ENCODE results near the gene CHCHD3.
"Not testable (repeated sequence)": the region's sequence is repeated elsewhere in the genome, so short reads cannot be mapped to it uniquely, and the experiment has no call there.

The CHCHD3 gene

GRCh38 chr7:132895231-132895630 lies 186.7 kb downstream of the CHCHD3 start:
- DNase-seq, result no peak

GRCh38 chr7:132893560-132893959 lies 188.3 kb downstream of the CHCHD3 start:
- DNase-seq, result no peak

DNA sequence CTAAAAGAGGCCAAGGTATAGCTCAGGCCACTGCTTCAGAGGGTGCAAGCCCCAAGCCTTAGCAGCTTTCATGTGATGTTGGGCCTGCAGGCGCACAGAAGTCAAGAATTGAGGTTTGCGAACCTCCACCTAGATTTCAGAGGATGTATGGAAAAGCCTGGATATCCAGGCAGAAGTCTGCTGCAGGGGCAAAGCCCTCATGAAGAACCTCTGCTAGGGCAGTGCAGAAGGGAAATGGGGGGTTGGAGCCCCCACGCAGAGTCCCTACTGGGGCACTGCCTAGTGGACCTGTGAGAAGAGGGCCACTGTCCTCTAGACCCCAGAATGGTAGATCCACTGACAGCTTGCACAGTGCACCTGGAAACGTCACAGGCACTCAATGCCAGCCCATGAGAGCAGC lies 189.1 kb downstream of the CHCHD3 start:
- not testable (repeated sequence) for DNase-seq

- DNase-seq, result no peak
Measured at GRCh38 chr7:132891554-132891953, 190.3 kb downstream of the CHCHD3 start.

DNA sequence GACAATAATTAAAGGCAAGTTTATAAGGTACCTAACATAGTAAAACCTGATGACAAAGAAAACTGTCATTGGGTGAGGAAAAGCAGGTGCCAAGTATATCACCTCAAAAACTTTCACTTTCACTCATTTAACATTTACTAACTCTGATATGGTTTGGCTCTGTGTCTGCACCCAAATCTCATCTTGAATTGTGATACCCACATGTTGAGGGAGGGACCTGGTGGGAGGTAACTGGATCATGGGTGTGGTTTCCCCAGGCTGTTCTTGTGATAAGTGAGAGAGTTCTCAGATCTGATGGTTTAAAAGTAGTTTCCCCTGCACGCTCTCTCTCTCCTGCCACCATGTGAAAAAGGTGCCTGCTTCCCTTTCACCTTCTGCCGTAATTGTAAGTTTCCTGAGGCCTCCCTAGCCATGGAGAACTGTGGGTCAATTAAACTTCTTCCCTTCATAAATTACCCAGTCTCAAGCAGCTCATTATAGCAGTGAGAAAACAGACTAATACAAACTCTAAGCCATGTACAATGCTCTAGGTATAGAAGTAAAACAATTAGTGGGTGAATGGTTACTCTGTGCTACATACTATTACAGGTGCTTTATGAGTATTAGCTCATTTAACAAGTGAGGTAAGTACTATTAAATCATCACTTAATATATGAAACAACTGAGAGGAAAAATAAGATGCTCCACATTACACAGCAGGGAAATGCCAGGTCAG lies 199.0 kb downstream of the CHCHD3 start:
- no peak for DNase-seq

GRCh38 chr7:132881317-132881716 lies 200.6 kb downstream of the CHCHD3 start:
- no peak for DNase-seq

DNA sequence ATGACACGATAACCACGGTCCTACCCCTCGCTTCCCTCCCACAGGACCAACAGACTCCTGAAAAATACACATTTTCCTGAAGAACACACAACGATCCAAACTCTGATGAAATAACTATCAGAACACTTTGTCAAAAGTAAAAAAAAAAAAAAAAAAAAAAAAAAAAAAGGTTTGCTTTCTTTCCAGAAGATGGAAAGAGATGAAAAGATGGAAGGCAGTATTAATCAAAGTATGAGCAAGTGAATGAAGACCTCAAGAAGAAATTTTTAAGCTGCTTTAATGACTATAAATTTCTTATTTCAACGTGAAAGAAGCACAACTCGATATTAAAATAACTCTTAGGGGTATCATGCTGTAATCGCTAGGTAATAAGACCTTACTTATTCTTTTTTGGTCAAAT lies 202.3 kb downstream of the CHCHD3 start:
- DNase-seq, result no peak

DNA sequence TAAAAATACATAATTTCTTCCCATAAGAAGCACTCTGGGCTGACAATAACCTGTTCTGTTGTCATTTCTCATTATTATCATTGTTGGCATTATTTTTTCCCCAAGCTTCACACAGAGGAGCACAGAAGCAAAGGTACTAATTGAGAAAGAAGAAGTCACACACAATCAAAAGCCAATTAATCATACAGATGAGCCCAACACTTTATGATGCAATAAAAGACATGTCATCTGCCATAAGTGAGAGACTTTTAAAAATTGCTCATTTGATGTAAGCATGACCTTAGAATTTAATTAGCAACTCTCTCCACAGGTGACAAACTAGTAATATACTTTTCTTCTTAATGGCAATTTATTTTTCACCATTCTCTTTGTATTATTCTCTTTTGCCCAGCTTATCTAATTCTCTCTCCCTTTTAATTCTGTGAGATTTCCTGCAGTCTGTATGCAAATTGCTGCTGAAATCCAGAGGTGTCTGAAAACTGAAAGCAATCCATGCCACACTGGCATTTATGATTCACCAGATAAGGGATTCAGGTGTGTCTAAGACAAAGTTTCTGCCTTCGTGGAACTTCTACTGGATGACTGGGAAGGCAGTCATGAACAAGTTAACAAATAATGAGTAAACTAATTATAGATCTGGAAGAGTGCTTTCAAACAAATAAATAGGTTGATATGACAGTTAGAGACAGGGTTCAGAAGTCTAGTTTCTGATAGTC lies 203.5 kb downstream of the CHCHD3 start:
- DNase-seq, result no peak

DNA sequence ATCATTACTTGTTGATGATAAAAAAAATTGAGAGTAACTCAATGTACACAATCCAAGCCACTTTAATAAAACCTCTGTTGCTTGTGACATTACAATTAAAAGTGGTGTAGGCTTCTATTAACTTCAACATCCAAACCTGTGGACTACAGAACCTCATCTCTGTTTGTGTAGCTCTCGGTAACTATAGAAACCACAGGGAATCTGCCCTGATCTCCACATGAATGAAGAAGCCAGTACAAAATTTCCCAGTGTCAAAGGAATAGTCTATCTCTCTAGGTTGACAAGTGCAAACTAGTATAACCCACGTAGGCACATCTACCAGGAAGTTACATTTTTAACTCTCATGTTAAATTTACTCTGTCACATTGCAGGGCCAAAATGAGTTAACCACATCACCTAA lies 204.3 kb downstream of the CHCHD3 start:
- DNase-seq, result no peak

DNA sequence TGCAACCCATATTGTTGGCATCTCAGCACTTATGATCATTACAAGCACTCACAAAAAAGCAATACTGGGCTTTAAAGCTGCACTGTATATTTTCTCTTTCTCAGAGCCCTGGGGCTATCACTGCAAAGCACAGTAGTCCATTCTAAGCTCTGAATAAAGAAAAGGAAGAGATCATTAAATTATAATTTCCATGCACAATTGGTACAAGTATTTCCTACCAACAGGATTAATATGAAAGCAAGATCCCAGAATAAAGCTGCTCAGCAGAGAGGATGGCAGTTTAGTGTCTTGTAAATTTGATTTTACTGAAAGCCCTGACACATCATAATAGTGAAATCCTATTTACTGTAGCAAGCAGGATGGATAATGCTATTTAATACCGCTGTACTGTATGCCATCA lies 205.3 kb downstream of the CHCHD3 start:
- DNase-seq, result no peak

- DNase-seq, result no peak
Measured at GRCh38 chr7:132872034-132872433, 209.9 kb downstream of the CHCHD3 start.

DNA sequence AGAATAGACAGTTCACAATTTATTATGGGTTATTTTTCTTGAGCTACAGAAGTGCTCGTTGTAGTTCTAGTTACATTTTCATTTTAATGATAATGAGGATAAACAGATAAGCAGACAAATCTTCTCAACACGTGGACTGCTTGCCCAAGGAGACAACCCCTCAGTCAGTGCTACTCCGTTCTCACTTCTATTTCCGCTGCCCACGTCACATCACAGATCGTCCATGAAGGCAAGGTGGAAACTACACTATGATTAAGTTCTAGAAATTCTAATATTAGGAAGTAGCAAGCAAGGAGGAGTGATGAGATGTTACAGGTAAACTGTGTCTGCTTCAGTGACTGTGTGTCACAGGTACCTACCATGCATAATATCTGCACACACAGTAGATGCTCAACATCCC lies 210.5 kb downstream of the CHCHD3 start:
- DNase-seq, result no peak

- DNase-seq, result no peak
Measured at GRCh38 chr7:132869166-132869861, 212.6 kb downstream of the CHCHD3 start.

- DNase-seq, result no peak
Measured at GRCh38 chr7:132866551-132866950, 215.3 kb downstream of the CHCHD3 start.

GRCh38 chr7:132866144-132866531 lies 215.8 kb downstream of the CHCHD3 start:
- no peak for DNase-seq

DNA sequence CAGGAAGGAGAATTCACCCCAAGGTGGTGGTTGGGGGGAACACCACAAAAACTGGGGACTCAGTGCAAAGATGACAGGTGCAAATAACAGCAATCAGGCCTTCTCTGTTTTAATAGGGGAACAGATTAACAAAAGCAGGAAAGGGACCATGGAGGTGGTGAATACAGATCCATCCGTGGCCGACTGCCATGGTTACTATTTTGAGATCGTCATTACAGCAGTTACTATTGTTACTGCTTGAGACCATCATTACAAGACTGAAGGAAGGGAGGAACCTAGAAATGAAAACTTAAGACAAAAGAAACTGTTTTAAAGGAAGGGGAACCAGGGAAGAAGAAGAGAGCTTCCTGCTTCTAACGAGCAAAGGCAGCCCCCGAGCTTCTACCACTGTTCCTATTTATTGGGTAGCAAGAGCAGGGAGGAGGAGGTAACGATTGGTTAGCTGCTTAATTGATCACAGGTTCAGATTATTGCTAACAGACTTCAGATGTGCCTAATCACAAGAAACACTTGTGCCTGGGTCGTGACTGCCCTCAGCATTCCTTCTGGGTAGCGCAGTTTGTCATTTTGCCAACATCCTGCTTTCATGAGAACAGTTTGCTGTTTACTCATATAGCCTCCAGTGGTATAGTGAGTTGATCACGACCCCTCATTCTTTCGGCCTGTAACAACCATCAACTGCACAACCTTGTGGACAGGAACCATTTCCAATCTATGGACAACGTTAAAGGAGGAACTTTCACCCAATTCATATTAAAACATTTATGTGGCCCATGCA lies 216.3 kb downstream of the CHCHD3 start:
- DNase-seq, result no peak

- DNase-seq, result no peak
Measured at GRCh38 chr7:132861940-132862554, 219.8 kb downstream of the CHCHD3 start.

- DNase-seq, result no peak
Measured at GRCh38 chr7:132861424-132861823, 220.5 kb downstream of the CHCHD3 start.

- DNase-seq, result no peak
Measured at GRCh38 chr7:132859199-132859598, 222.7 kb downstream of the CHCHD3 start.

DNA sequence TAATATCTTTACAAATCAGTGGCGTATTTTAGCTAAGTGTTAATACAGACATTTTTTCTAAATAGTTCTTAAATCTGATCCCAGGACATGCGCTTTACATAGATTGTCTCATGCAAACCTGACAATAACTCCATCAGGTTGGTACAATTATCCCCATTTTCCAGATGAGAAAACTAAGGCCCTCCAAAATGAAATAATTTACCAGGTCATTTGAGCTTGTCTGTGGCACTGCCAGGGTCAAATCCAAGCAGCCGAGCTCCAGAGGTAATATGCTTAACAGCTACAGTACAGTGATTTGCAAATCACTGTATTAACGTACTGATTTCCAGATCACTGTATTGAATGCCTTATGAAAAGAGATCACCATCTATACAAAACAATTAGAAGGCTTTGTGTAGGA lies 223.1 kb downstream of the CHCHD3 start:
- no peak for DNase-seq

DNA sequence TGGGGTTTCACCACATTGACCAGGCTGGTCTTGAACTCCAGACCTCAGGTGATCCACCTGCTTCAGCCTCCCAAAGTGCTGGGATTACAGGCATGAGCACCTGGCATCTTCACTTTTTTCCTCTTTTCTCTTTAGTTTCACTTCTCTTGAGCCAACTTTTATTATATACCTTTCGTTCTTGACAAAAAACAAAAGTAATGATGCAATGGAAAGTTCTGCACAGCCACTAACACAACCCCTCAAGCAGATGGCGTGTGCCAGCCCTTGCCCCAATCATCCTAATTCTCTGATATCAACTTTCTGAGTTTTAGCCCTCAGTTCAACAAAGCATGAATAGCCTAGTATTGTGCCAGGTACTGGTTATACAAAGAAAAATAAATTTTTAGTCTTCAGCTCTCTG lies 223.6 kb downstream of the CHCHD3 start:
- no peak for DNase-seq

DNA sequence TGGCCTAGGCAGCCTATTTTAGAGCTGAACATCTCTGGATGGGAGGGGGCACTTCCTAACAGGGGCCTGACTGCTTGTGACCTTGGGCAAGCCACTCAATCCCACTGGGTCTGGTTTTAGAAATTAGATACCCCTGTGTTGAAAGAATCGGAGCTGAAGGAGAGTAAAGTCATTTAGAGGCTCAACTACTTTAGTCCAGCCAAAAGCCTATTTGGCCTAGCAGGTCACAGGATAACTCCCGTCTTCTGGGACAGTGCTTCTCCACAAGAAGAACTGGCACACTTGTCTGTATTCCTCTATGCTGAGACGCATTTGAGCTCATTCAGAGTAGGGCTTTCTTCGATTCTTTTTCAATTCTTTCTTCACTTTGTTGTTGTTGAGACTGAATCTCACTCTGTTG lies 224.2 kb downstream of the CHCHD3 start:
- no peak for DNase-seq

DNA sequence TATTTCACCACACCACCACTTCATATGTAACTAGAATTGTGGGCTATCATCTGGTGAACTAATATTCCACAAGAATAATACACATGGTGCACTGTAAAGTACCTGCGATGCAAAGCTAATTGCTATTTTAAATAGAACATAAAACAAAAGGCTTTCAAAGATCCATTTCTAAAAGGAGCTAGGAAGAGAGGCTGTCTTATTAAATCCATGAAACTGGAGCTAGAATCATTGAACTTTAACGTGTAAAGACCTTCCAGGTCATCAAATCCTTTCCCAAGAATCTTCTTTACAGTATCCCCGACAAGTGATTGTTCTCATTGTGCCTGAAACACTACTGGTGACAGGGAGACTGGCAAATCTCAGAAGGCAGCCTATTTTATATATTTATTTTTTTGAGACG lies 224.9 kb downstream of the CHCHD3 start:
- DNase-seq, result no peak
